ENCODE measurements around the gene SON. TPM values are rescaled to one million over a fixed set of nuclear protein-coding genes. Genes with fewer than 3 reads are reported as not detected.

The SON gene
- total RNA-seq, 4 donors from 2014 or later = 134 to 474 (median 401) TPM

DNA sequence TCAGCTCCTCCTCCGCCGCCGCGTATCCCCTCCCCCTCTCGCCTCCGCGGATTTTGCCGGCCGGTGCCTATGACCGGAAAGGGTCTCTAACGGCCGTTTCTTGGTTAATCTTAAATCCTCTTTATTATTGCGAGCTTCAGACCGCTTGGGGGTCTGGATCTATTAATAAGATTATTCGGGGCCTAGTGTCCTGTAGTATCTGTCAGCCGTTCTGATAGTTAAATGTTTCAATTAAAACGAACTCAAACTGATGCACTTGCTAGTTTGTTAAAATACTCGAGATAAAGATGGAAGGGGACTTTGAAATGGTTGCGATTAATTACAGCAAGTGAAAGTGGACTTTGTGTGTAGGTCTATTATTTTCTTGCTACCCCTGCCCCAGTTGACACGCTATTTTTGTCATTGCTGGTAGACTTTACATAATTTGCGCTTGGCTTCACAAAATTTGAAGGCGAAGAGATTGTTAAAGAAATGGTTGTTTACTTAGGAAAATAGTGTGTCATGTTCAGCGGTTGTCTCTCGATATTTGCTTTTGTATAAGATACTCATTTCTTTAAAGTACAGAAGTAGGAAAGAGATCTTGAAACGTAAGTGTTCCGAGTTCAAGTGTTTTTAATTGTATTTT, 779 bp downstream of the SON start:
- 0% methylated on average over 26 of the region's 26 CpGs for WGBS, 2 donors (ENCODE audit: low coverage in 1 of 2)
- TF ChIP-seq, protein P1, sequence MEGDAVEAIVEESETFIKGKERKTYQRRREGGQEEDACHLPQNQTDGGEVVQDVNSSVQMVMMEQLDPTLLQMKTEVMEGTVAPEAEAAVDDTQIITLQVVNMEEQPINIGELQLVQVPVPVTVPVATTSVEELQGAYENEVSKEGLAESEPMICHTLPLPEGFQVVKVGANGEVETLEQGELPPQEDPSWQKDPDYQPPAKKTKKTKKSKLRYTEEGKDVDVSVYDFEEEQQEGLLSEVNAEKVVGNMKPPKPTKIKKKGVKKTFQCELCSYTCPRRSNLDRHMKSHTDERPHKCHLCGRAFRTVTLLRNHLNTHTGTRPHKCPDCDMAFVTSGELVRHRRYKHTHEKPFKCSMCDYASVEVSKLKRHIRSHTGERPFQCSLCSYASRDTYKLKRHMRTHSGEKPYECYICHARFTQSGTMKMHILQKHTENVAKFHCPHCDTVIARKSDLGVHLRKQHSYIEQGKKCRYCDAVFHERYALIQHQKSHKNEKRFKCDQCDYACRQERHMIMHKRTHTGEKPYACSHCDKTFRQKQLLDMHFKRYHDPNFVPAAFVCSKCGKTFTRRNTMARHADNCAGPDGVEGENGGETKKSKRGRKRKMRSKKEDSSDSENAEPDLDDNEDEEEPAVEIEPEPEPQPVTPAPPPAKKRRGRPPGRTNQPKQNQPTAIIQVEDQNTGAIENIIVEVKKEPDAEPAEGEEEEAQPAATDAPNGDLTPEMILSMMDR (IDR thresholded peaks at IDR 0.05) = no peak
- TF ChIP-seq POLR2A (IDR thresholded peaks at IDR 0.05) = no peak
- no peak for TF ChIP-seq EP300 (IDR thresholded peaks at IDR 0.05)
- TF ChIP-seq POLR2AphosphoS5 (IDR thresholded peaks at IDR 0.05) = no peak
- Histone ChIP-seq H3K9me3 (no peaks in the 10 kb centered on the region), H3K4me3 (peak overlapping the region; percentile 64 to 74), H3K4me1 (peaks cover 3 to 56% (median 23%) of the 10 kb centered on the region in 3 donors), H3K27ac (peak overlapping the region; percentile 76 to 99 (median 97)), H3K36me3 (peaks cover 0 to 31% of the 10 kb centered on the region in 2 donors), H3K27me3 (no peaks in the 10 kb centered on the region)
- peak; percentile 19 for ATAC-seq

DNA sequence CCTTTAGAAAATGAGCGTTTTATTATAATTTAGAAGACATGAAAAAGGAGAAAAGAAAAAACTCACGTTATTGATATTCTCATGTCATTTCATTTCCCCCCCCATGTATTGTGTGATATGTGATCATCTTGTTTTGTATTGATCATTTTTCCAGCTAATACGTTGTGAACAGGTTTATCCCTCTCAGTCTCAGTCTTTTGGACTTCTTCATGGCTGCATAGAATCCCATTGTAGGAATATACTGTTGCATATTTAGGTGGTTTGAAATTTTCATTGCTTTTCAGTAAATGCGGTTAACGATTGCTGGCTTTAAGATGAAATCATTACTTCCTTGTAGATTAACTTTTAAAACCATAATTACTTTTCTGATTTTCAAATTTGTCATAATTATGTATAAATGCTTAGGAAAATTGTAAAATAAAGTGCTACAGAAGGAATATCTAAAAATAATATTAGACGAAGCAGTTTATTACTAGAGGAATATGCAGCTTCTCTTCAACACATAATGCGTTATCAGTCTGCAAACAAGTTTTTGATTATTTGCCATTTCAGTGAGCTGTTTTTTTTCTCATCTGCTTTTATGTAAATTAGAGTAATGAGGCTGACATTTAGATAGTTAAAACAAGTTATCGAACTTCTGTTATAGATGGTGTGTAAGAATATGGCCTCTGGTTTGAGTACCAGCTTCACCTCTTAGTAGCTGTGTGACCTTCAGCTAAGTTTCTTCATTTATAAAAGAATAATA, 1.8 kb downstream of the SON start:
- H3K4me1 ChIP-seq = peaks cover 3 to 61% (median 23%) of the 10 kb centered on the region in 3 donors
- H3K36me3 ChIP-seq = peaks cover 2 to 32% of the 10 kb centered on the region in 2 donors
- WGBS, 2 donors (ENCODE audit: low coverage in 1 of 2) = 5 to 9% methylated on average over 8 of the region's 8 CpGs
- H3K27ac ChIP-seq = peak overlapping the region in 2 of 4 donors; percentile 97 to 99
- ATAC-seq = no peak
- peak overlapping the region; percentile 64 to 74 for H3K4me3 ChIP-seq
- TF ChIP-seq, protein P1 (IDR thresholded peaks at IDR 0.05) = no peak
- no peak for TF ChIP-seq EP300 (IDR thresholded peaks at IDR 0.05)
- TF ChIP-seq POLR2AphosphoS5 (IDR thresholded peaks at IDR 0.05) = no peak
- no peak for TF ChIP-seq POLR2A (IDR thresholded peaks at IDR 0.05)
- no peaks in the 10 kb centered on the region for H3K27me3 ChIP-seq
- no peaks in the 10 kb centered on the region for H3K9me3 ChIP-seq

DNA sequence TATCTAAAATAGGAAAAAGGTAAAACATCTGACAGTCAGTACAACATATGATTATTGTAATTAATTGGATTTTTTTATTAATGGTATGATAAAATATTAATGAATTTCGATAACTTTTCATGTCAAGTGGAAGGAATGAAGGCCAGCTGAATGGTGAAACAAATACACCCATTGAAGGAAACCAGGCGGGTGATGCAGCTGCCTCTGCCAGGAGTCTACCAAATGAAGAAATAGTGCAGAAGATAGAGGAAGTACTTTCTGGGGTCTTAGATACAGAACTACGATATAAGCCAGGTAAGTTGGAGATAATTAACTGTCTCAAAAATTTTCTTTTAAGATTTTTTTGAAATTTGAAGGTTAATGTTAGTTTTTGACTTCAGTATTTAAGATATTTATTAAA, 3.2 kb downstream of the SON start:
- Histone ChIP-seq H3K27ac (no peak overlapping the region), H3K27me3 (no peaks in the 10 kb centered on the region), H3K4me1 (peaks cover under 1 to 57% (median 19%) of the 10 kb centered on the region in 3 donors), H3K9me3 (no peaks in the 10 kb centered on the region), H3K36me3 (peaks cover 3 to 47% of the 10 kb centered on the region in 2 donors), H3K4me3 (no peak overlapping the region)
- TF ChIP-seq, protein P1 (IDR thresholded peaks at IDR 0.05) = no peak
- no peak for TF ChIP-seq POLR2AphosphoS5 (IDR thresholded peaks at IDR 0.05)
- TF ChIP-seq EP300 (IDR thresholded peaks at IDR 0.05) = no peak
- no peak for TF ChIP-seq POLR2A (IDR thresholded peaks at IDR 0.05)
- 41 to 62% methylated on average over 3 of the region's 3 CpGs for WGBS, 2 donors (ENCODE audit: low coverage in 1 of 2)
- ATAC-seq = no peak

DNA sequence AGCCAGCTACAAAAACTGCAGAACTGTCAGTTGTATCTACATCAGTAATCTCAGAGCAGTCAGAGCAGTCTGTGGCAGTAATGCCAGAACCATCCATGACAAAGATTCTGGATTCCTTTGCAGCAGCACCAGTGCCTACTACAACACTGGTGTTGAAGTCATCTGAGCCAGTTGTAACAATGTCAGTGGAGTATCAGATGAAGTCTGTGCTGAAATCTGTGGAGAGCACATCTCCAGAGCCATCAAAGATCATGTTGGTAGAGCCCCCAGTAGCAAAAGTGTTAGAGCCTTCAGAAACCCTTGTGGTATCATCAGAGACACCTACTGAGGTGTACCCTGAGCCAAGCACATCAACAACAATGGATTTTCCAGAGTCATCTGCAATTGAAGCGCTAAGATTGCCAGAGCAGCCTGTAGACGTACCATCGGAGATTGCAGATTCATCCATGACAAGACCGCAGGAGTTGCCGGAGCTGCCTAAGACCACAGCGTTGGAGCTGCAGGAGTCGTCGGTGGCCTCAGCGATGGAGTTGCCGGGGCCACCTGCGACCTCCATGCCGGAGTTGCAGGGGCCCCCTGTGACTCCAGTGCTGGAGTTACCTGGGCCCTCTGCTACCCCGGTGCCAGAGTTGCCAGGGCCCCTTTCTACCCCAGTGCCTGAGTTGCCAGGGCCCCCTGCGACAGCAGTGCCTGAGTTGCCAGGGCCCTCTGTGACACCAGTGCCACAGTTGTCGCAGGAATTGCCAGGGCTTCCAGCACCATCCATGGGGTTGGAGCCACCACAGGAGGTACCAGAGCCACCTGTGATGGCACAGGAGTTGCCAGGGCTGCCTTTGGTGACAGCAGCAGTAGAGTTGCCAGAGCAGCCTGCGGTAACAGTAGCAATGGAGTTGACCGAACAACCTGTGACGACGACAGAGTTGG, 7.3 kb downstream of the SON start:
- ATAC-seq = no peak
- H3K27me3 ChIP-seq = no peaks in the 10 kb centered on the region
- H3K36me3 ChIP-seq = peaks cover 3 to 87% of the 10 kb centered on the region in 2 donors
- TF ChIP-seq POLR2AphosphoS5 (IDR thresholded peaks at IDR 0.05) (peak; percentile 3), EP300 (IDR thresholded peaks at IDR 0.05) (no peak)
- no peaks in the 10 kb centered on the region for H3K9me3 ChIP-seq
- H3K4me3 ChIP-seq = no peak overlapping the region
- 88 to 95% methylated on average over 8 to 10 of the region's 19 CpGs for WGBS, 2 donors (ENCODE audit: low coverage in 1 of 2)
- no peak overlapping the region for H3K27ac ChIP-seq
- H3K4me1 ChIP-seq = peaks cover 0 to 54% (median 8%) of the 10 kb centered on the region in 3 donors
